Stimulated activated CD8-positive, alpha-beta memory T cell treated with anti-CD3 and anti-CD28 coated beads, Interleukin-7, amount 100 ng/mL, for 4 hours (primary cell): ENCODE measurements around the gene AKT2.

Experiments used
- DNase-seq, 2 donors: peaks; one replicate each; pipeline ENCODE4 v3.0.0-alpha.2; 2020; ENCODE audit warnings: low read depth in 2 of 2

AKT2 gene

GRCh38 chr19:40252395-40252794, 32.8 kb downstream of the AKT2 start:
- no peak for DNase-seq

GRCh38 chr19:40251991-40252390, 33.2 kb downstream of the AKT2 start:
- DNase-seq, result no peak

- DNase-seq, result no peak
These were observed 33.9 kb downstream of the AKT2 start for GRCh38 chr19:40251244-40251643.

- no peak for DNase-seq
These were observed 35.4 kb downstream of the AKT2 start for GRCh38 chr19:40249781-40250180.

- no peak for DNase-seq
These were observed 35.9 kb downstream of the AKT2 start for GRCh38 chr19:40249201-40249600.

GRCh38 chr19:40247735-40248262, 37.3 kb downstream of the AKT2 start:
- DNase-seq, result no peak

- DNase-seq, result no peak
These were observed 38.0 kb downstream of the AKT2 start for GRCh38 chr19:40247178-40247577.

GRCh38 chr19:40246292-40247073, 38.7 kb downstream of the AKT2 start:
- DNase-seq, result no peak

- DNase-seq, result no peak
These were observed 39.5 kb downstream of the AKT2 start for GRCh38 chr19:40245506-40246128.

GRCh38 chr19:40244579-40245317, 40.4 kb downstream of the AKT2 start:
- DNase-seq, result no peak

GRCh38 chr19:40243181-40243580, 42.0 kb downstream of the AKT2 start:
- no peak for DNase-seq

- no peak for DNase-seq
These were observed 42.7 kb downstream of the AKT2 start for GRCh38 chr19:40242480-40242879.

- DNase-seq, result no peak
These were observed 43.2 kb downstream of the AKT2 start for GRCh38 chr19:40241809-40242384.

- no peak for DNase-seq
These were observed 43.9 kb downstream of the AKT2 start for GRCh38 chr19:40241125-40241808.

GRCh38 chr19:40240332-40240731, 44.8 kb downstream of the AKT2 start:
- DNase-seq, result no peak

GRCh38 chr19:40239415-40240226, 45.5 kb downstream of the AKT2 start:
- DNase-seq, result no peak

- DNase-seq, result no peak
These were observed 46.4 kb downstream of the AKT2 start for GRCh38 chr19:40238775-40239174.

GRCh38 chr19:40237791-40238190, 47.4 kb downstream of the AKT2 start:
- DNase-seq, result no peak

- no peak for DNase-seq
These were observed 48.8 kb downstream of the AKT2 start for GRCh38 chr19:40236366-40236765.

GRCh38 chr19:40236026-40236355, 49.2 kb downstream of the AKT2 start:
- no peak for DNase-seq
